ENCODE data around the gene SERPINA9. TPM values are rescaled to one million over a fixed set of nuclear protein-coding genes. Genes with fewer than 3 reads are reported as not detected.
"Not testable (repeated sequence)": the region's sequence is repeated elsewhere in the genome, so short reads cannot be mapped to it uniquely, and the experiment has no call there.

Gene SERPINA9
- 0.63 TPM for polyA plus RNA-seq

GRCh38 chr14:94476023-94476422 lies at the start of gene SERPINA9:
Gene SERPINA9 (minus strand): TSS chr14:94476197. CDS start chr14:94469840, 6,357 bp downstream.
- Mint-ChIP-seq H3K36me3 (peaks cover 3% of the 10 kb centered on the region), H3K4me1 (peaks cover 0 to 15% (median 12%) of the 10 kb centered on the region in 3 donors), H3K9me3 (peaks cover 2 to 17% (median 13%) of the 10 kb centered on the region in 3 donors), H3K4me3 (no peak within 1 kb of the TSS), H3K27me3 (peaks cover 4% of the 10 kb centered on the region), H3K27ac (no peak within 1 kb of the TSS)

- H3K4me3 Mint-ChIP-seq, result no peak overlapping the region
- H3K9me3 Mint-ChIP-seq, result peaks cover 0 to 2% (median 0%) of the 10 kb centered on the region in 3 donors
- H3K27me3 Mint-ChIP-seq, result peaks cover 5% of the 10 kb centered on the region
- no peaks in the 10 kb centered on the region for H3K36me3 Mint-ChIP-seq
- no peak overlapping the region for H3K27ac Mint-ChIP-seq
- no peaks in the 10 kb centered on the region for H3K4me1 Mint-ChIP-seq
These were observed 48.1 kb upstream of the SERPINA9 start for GRCh38 chr14:94524093-94524492.

- Mint-ChIP-seq H3K4me3 (no peak overlapping the region), H3K27me3 (peaks cover 5% of the 10 kb centered on the region), H3K4me1 (no peaks in the 10 kb centered on the region), H3K36me3 (no peaks in the 10 kb centered on the region), H3K9me3 (peaks cover 0 to 3% (median 2%) of the 10 kb centered on the region in 3 donors), H3K27ac (no peak overlapping the region)
These were observed 47.3 kb upstream of the SERPINA9 start for GRCh38 chr14:94523265-94523664.

GRCh38 chr14:94522115-94522724 lies 46.2 kb upstream of the SERPINA9 start:
- Mint-ChIP-seq H3K4me3 (no peak overlapping the region), H3K4me1 (no peaks in the 10 kb centered on the region), H3K27me3 (peaks cover 3% of the 10 kb centered on the region), H3K27ac (no peak overlapping the region), H3K9me3 (peaks cover 0 to 3% (median under 1%) of the 10 kb centered on the region in 3 donors), H3K36me3 (no peaks in the 10 kb centered on the region)

GRCh38 chr14:94521375-94522114 lies 45.5 kb upstream of the SERPINA9 start:
- no peaks in the 10 kb centered on the region for H3K4me1 Mint-ChIP-seq
- peaks cover 0 to 3% (median 0%) of the 10 kb centered on the region in 3 donors for H3K9me3 Mint-ChIP-seq
- no peak overlapping the region for H3K27ac Mint-ChIP-seq
- no peak overlapping the region for H3K4me3 Mint-ChIP-seq
- no peaks in the 10 kb centered on the region for H3K36me3 Mint-ChIP-seq
- peaks cover 3% of the 10 kb centered on the region for H3K27me3 Mint-ChIP-seq

- H3K27ac Mint-ChIP-seq, result no peak overlapping the region
These were observed 41.8 kb upstream of the SERPINA9 start for GRCh38 chr14:94517641-94518257.

GRCh38 chr14:94517248-94517640 lies 41.2 kb upstream of the SERPINA9 start:
- no peak overlapping the region for H3K27ac Mint-ChIP-seq
- peaks cover 0 to 3% (median 0%) of the 10 kb centered on the region in 3 donors for H3K9me3 Mint-ChIP-seq
- no peak overlapping the region for H3K4me3 Mint-ChIP-seq
- no peaks in the 10 kb centered on the region for H3K36me3 Mint-ChIP-seq
- peaks cover 7% of the 10 kb centered on the region for H3K27me3 Mint-ChIP-seq
- H3K4me1 Mint-ChIP-seq, result no peaks in the 10 kb centered on the region

More at GRCh38 chr14:94517641-94518257, 41.8 kb upstream of the SERPINA9 start:
- Mint-ChIP-seq H3K4me1 (no peaks in the 10 kb centered on the region), H3K9me3 (peaks cover 0 to 3% (median 0%) of the 10 kb centered on the region in 3 donors), H3K4me3 (no peak overlapping the region), H3K27me3 (peaks cover 7% of the 10 kb centered on the region), H3K36me3 (no peaks in the 10 kb centered on the region)

GRCh38 chr14:94515856-94516255 lies 39.9 kb upstream of the SERPINA9 start:
- H3K9me3 Mint-ChIP-seq, result peaks cover 0 to 3% (median 0%) of the 10 kb centered on the region in 3 donors
- H3K36me3 Mint-ChIP-seq, result no peaks in the 10 kb centered on the region
- no peak overlapping the region for H3K27ac Mint-ChIP-seq
- peaks cover 7% of the 10 kb centered on the region for H3K27me3 Mint-ChIP-seq
- no peaks in the 10 kb centered on the region for H3K4me1 Mint-ChIP-seq
- H3K4me3 Mint-ChIP-seq, result no peak overlapping the region

- Mint-ChIP-seq H3K4me1 (no peaks in the 10 kb centered on the region), H3K27me3 (peaks cover 7% of the 10 kb centered on the region), H3K4me3 (no peak overlapping the region), H3K36me3 (no peaks in the 10 kb centered on the region), H3K9me3 (peaks cover 0 to 3% (median 0%) of the 10 kb centered on the region in 3 donors), H3K27ac (no peak overlapping the region)
These were observed 39.4 kb upstream of the SERPINA9 start for GRCh38 chr14:94515426-94515825.

GRCh38 chr14:94514351-94514750 lies 38.4 kb upstream of the SERPINA9 start:
- Mint-ChIP-seq H3K9me3 (peaks cover 0 to 3% (median 0%) of the 10 kb centered on the region in 3 donors), H3K4me3 (no peak overlapping the region), H3K27ac (no peak overlapping the region), H3K27me3 (peaks cover 7% of the 10 kb centered on the region), H3K4me1 (no peaks in the 10 kb centered on the region), H3K36me3 (no peaks in the 10 kb centered on the region)

GRCh38 chr14:94510481-94510880 lies 34.5 kb upstream of the SERPINA9 start:
- H3K27ac Mint-ChIP-seq, H3K4me1 Mint-ChIP-seq, H3K9me3 Mint-ChIP-seq, H3K27me3 Mint-ChIP-seq, H3K36me3 Mint-ChIP-seq, H3K4me3 Mint-ChIP-seq: not testable (repeated sequence)

- Mint-ChIP-seq H3K27me3 (no peaks in the 10 kb centered on the region), H3K36me3 (no peaks in the 10 kb centered on the region), H3K4me3 (no peak within 1 kb of the TSS), H3K4me1 (no peaks in the 10 kb centered on the region), H3K27ac (no peak within 1 kb of the TSS), H3K9me3 (no peaks in the 10 kb centered on the region)
These were observed 33.4 kb upstream of the SERPINA9 start, which contains the start of gene SERPINA12 for GRCh38 chr14:94509356-94509755. Gene SERPINA12 (minus strand): TSS chr14:94509469. CDS start chr14:94498397, 11,072 bp downstream.

- Mint-ChIP-seq H3K36me3 (no peaks in the 10 kb centered on the region), H3K4me3 (no peak overlapping the region), H3K4me1 (peaks cover 0 to 2% (median 0%) of the 10 kb centered on the region in 3 donors), H3K27ac (no peak overlapping the region), H3K27me3 (no peaks in the 10 kb centered on the region), H3K9me3 (no peaks in the 10 kb centered on the region)
These were observed 29.6 kb upstream of the SERPINA9 start for GRCh38 chr14:94505641-94506040.

GRCh38 chr14:94505206-94505605 lies 29.2 kb upstream of the SERPINA9 start:
- peaks cover 0 to 2% (median 0%) of the 10 kb centered on the region in 3 donors for H3K4me1 Mint-ChIP-seq

More at GRCh38 chr14:94505206-94505605, 29.2 kb upstream of the SERPINA9 start:
- H3K4me3 Mint-ChIP-seq, result no peak overlapping the region
- no peaks in the 10 kb centered on the region for H3K9me3 Mint-ChIP-seq
- H3K27me3 Mint-ChIP-seq, result peaks cover 2% of the 10 kb centered on the region
- H3K27ac Mint-ChIP-seq, result no peak overlapping the region
- H3K36me3 Mint-ChIP-seq, result no peaks in the 10 kb centered on the region

Measured in IgD-negative memory B cell (primary cell).